ENCODE results near the gene TRAT1.

Gene TRAT1

GRCh38 chr3:108845709-108846293 is 23.2 kb downstream of the TRAT1 start:
- CTCF ChIA-PET = interaction anchor here (1.3 to 3.1 kb wide), 4 partner anchors 8 to 70 kb away, joined by 3 to 7 read pairs (median 4); no protein-coding TSS in a partner anchor
- no peak for DNase-seq (ENCODE audit: extremely low spot score)
- TF ChIP-seq, protein P1, sequence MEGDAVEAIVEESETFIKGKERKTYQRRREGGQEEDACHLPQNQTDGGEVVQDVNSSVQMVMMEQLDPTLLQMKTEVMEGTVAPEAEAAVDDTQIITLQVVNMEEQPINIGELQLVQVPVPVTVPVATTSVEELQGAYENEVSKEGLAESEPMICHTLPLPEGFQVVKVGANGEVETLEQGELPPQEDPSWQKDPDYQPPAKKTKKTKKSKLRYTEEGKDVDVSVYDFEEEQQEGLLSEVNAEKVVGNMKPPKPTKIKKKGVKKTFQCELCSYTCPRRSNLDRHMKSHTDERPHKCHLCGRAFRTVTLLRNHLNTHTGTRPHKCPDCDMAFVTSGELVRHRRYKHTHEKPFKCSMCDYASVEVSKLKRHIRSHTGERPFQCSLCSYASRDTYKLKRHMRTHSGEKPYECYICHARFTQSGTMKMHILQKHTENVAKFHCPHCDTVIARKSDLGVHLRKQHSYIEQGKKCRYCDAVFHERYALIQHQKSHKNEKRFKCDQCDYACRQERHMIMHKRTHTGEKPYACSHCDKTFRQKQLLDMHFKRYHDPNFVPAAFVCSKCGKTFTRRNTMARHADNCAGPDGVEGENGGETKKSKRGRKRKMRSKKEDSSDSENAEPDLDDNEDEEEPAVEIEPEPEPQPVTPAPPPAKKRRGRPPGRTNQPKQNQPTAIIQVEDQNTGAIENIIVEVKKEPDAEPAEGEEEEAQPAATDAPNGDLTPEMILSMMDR (IDR thresholded peaks at IDR 0.05; ENCODE audit: control extremely low read depth, extremely low read depth, low read depth, missing control alignments) = no peak
- POLR2A ChIA-PET = no interaction called here

DNA sequence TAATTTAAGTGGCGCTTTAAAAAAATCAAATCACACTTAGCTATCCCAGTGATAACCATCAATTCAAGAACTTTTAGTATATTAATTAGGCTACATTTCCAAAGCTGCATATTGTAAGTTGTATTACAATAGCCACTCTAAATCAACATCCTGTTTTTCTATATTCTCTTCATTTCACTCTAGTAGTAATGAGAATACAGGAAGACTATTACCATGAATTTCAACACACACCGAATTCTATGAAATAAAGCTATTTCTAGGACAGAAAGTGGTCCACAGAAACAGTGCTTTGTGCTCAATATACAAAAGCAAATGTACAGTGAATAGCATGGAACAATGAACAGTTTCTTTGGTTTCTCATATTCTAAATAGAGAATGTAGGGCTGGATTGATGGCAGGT is 24.6 kb downstream of the TRAT1 start:
- TF ChIP-seq, protein P1 (IDR thresholded peaks at IDR 0.05; ENCODE audit: control extremely low read depth, extremely low read depth, low read depth, missing control alignments) = no peak
- ChIA-PET POLR2A (no interaction called here), CTCF (interaction anchor here (3.1 kb wide), 1 partner anchor 13 kb away, joined by 7 read pairs; no protein-coding TSS in a partner anchor)
- DNase-seq (ENCODE audit: extremely low spot score) = no peak

DNA sequence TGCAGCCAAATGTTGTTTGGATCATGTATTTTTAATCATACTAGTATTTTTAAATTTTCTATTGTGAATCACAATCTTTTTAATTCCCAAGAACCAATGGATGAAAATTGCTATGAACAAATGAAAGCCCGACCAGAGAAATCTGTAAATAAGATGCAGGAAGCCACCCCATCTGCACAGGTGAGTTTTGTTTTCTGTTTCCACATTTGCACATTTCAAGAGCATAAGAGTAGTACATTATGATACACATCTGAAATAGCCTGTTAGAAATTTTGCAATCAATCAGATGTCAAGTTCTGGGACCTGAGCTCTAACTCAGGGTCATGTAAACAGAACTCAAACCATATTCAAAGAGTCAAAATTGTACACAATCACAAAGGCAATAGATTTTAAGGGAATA is 26.5 kb downstream of the TRAT1 start:
- DNase-seq (ENCODE audit: extremely low spot score) = no peak
- CTCF ChIA-PET = interaction anchor here (1.4 kb wide), 1 partner anchor 16 kb away, joined by 3 read pairs; no protein-coding TSS in a partner anchor
- TF ChIP-seq, protein P1 (IDR thresholded peaks at IDR 0.05; ENCODE audit: control extremely low read depth, extremely low read depth, low read depth, missing control alignments) = no peak
- POLR2A ChIA-PET = no interaction called here

GRCh38 chr3:108861401-108861800 is 38.8 kb downstream of the TRAT1 start:
- POLR2A ChIA-PET = no interaction called here
- TF ChIP-seq, protein P1 (IDR thresholded peaks at IDR 0.05; ENCODE audit: control extremely low read depth, extremely low read depth, low read depth, missing control alignments) = no peak
- DNase-seq (ENCODE audit: extremely low spot score) = no peak
- CTCF ChIA-PET = no interaction called here

GRCh38 chr3:108862865-108863798 is 40.5 kb downstream of the TRAT1 start:
- DNase-seq (ENCODE audit: extremely low spot score) = no peak
- TF ChIP-seq, protein P1 (IDR thresholded peaks at IDR 0.05; ENCODE audit: control extremely low read depth, extremely low read depth, low read depth, missing control alignments) = no peak
- CTCF ChIA-PET = interaction anchor here (0.7 kb wide), 1 partner anchor 16 kb away, joined by 3 read pairs; no protein-coding TSS in a partner anchor
- POLR2A ChIA-PET = no interaction called here

- DNase-seq (ENCODE audit: extremely low spot score) = no peak
- ChIA-PET CTCF (interaction anchor here (0.7 kb wide), 1 partner anchor 16 kb away, joined by 3 read pairs; no protein-coding TSS in a partner anchor), POLR2A (no interaction called here)
- TF ChIP-seq, protein P1 (IDR thresholded peaks at IDR 0.05; ENCODE audit: control extremely low read depth, extremely low read depth, low read depth, missing control alignments) = no peak
These were observed 41.2 kb downstream of the TRAT1 start for GRCh38 chr3:108863799-108864135.

All from GM10248 (cell line).